NCI-H2107 treated with DMSO at 0.1 percent for 48 hours (cell line): ENCODE data around the gene OR14K1.
"Not testable (repeated sequence)": the region's sequence is repeated elsewhere in the genome, so short reads cannot be mapped to it uniquely, and the experiment has no call there.

Experiments
- DNase-seq: peaks from one replicate; lab custom pipeline; 2025; ENCODE audit not compliant: unreplicated experiment; lab: John Stamatoyannopoulos, UW

The OR14K1 gene

GRCh38 chr1:247738315-247738714, at the start of gene OR14K1:
Gene OR14K1 (plus strand): TSS chr1:247738615. CDS start chr1:247738615, 0 bp downstream.
- DNase-seq, result no peak

- no peak for DNase-seq
Observed at GRCh38 chr1:247701338-247701737, 37.1 kb upstream of the OR14K1 start.

DNA sequence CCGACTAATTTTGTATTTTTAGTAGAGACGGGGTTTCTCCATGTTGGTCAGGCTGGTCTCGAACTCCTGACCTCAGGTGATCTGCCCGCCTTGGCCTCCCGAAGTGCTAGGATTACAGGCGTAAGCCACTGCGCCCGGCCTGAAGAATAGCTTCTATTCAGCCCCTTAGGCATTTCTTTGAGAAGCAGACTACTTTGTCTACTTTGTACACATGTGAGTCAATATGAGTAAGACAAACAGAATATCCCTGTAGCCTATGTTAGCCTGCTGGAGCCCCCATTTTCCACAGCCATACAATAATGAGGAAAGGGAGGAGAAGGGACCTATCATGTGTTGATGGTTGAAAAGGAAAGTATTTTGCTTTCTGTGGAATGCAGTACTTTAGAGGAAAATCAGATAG, 27.7 kb upstream of the OR14K1 start:
- not testable (repeated sequence) for DNase-seq

- DNase-seq, result no peak
Observed at GRCh38 chr1:247713753-247714152, 24.7 kb upstream of the OR14K1 start.

DNA sequence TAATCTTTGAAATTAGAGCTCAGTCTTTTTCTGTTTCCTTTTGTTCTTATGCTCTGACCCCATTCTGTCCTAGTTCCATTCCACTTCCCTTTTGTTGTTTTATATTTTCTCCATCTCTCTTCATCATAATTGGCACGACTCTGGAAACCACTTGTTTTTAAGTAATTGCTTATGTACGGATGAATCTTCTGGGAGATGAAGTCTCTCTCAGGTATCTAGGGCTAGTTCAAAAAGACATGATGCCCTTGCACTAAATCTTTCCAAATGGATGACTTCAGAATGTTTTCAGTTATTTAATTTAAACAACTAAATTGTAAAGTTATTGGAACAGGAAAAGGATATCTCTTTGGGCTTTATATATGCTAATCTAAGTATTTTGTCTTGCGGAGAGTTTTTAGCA, 21.9 kb upstream of the OR14K1 start, which contains the start of gene OR6F1:
OR6F1 (minus strand) TSS at position 101 of the 400 bp plus-strand sequence. CDS start 3,891 bp downstream, outside the sequence.
- no peak for DNase-seq

DNA sequence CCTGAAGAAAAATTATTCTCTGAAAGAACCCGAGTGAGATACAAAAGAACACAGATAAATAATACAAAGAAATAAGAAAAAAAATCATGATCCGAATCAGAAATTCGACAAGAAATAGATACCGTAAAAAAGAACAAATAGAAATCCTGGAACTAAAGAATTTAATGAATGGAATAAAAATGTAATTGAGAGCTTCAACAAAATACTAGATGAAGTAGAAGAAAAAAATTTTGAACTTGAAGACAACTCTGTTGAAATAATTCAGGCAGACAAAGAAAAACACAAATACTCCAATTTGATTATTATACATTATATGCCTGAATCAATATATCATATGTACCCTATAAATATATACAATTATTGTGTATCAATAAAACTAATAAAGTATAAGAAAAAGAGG, 17.2 kb upstream of the OR14K1 start:
- no peak for DNase-seq

DNA sequence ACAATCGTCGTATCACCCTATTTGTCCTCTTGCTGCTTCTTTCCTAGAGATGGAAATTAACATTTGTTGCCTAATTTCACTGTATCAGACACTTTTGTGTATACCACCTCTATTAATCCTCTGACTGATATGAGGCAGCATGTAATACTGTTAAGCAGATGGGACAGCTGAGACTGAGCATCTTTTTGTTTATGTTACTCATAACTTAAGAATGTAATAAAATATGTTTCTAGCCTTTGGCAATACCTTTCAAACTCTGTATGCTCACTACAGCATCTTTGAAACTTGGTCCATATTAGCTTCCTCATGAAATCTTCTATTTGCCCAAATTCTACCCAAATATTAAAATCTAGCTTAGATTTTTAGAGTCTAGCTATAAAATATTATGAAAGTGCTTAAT, 2.3 kb downstream of the OR14K1 start:
- no peak for DNase-seq

GRCh38 chr1:247741756-247742155, 3.3 kb downstream of the OR14K1 start:
- no peak for DNase-seq

GRCh38 chr1:247742215-247742760, 3.9 kb downstream of the OR14K1 start:
- DNase-seq, result not testable (repeated sequence)

- no peak for DNase-seq
Observed at GRCh38 chr1:247746391-247746935, 8.0 kb downstream of the OR14K1 start.

DNA sequence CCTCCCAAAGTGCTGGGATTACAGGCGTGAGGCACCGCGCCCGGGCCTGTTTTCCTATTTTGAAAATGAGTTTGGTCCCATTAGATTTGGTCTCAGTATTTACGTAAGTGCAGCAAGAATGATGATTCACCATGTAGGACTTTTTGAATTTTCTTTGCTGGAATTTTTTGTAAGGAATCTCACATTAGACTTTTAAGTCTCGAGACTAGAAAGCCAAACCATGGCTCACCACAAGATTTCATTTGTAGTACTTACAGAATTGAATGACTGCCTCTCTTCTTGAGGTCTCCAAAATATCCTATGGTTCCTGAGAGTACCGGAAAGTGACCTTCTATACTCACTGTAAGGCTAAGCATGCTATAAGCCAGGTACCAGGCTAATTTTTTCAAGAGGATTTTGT, 9.2 kb downstream of the OR14K1 start:
- no peak for DNase-seq

- no peak for DNase-seq
Observed at GRCh38 chr1:247748041-247748440, 9.6 kb downstream of the OR14K1 start, which contains the start of gene OR14A2. Gene OR14A2 (minus strand): TSS chr1:247748141.

DNA sequence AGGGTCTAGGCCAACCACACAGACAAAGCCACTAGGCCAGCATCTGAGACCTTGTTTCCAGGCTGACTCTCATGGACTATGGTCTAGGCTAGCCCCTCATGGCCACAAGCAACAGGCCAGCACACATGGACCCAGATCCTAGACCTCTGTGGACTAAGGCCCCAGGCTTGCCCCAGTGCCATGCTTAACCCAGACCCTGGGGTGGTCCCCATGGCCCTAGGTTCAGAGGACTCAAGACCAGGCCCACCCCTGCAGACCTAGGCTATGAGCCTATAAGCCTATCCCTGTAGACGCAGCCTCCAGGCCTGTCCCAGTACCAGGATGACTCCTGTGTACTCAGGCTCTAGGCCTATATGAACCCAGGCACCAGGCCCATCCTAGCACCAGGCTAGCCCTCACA, 11.5 kb downstream of the OR14K1 start:
- DNase-seq, result no peak

DNA sequence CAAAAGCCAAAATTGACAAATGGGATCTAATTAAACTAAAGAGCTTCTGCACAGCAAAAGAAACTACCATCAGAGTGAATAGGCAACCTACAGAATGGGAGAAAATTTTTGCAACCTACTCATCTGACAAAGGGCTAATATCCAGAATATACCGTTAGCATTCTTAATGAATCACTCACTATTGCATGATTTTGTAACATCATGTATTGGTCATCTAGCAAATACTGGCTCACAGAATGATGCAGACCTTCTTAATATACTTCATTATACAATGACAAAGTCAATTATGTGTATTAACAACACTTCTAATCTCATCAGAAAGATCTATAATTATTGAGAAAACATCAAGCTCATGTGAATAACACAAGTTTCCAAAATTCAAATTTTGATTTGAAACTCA, 15.9 kb downstream of the OR14K1 start:
- DNase-seq, result not testable (repeated sequence)

DNA sequence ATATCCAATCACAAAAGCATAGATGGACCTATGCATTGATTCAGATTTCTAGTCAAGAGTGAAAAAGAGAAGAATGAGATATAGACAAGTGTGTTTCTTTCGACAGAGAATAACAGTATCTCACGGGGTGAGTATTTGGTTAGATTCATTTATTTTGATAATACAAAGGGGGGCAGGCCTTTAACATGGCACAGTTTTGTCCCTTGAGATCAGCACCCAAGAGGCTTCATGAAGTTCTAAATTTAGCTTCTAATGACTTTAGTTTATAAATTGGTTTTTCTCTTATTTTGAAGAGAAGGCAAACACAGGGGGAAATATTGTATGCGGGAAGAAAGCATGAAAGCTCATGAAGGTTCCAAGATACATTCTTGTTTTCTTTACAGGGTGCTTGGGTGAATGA, 22.0 kb downstream of the OR14K1 start, which contains the start of gene OR1C1:
OR1C1 (minus strand) TSS at position 101 of the 400 bp plus-strand sequence. CDS start 2,150 bp downstream, outside the sequence.
- no peak for DNase-seq

DNA sequence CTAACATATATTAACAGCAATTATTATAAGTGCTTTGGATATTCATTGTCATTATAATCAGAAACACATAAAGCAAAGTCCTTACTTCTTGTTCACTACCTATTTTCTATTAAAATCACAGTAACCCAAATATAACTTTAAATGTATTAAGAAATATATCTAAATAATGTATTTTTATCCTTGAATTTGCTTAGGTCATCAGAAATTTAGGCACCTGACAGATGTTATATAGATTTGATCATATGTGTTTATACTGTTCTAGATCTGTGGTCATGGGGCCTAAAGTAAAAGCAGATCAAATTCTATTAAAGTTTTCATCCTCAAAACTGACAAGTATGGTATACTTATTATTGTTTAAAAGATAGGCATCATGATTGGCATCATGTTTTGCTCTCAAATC, 31.2 kb downstream of the OR14K1 start:
- no peak for DNase-seq
